ENCODE data around the gene CD48. TPM values are rescaled to one million over a fixed set of nuclear protein-coding genes. Genes with fewer than 3 reads are reported as not detected.

The CD48 gene
- total RNA-seq, 1 experiment from 2014 or later, result not detected

- ChIA-PET POLR2A (no interaction called here), CTCF (no interaction called here)
- Histone ChIP-seq H3K27me3 (replicated peaks; ENCODE audit: control insufficient read depth, insufficient read depth, low read length) (no peaks in the 10 kb centered on the region), H3K36me3 (ENCODE audit: control insufficient read depth, insufficient read depth, low read length) (no peaks in the 10 kb centered on the region), H3K4me1 (peaks cover 19% of the 10 kb centered on the region), H3K9me3 (no peaks in the 10 kb centered on the region), H3K4me3 (ENCODE audit: low read depth, low read length) (no peak overlapping the region)
- no TSS peak for BruUV-seq (replicated peaks)
- no peak overlapping the region for H3K4me3 Mint-ChIP-seq (ENCODE audit: unreplicated experiment)
- no peak for TF ChIP-seq CTCF (IDR thresholded peaks at IDR 0.05; ENCODE audit: insufficient read depth in 1 of 2, low read depth in 1 of 2, low read length in 1 of 2, severe bottlenecking in 1 of 2, unreplicated experiment in 1 of 2)
- intact Hi-C loops (cut with micrococcal nuclease; ENCODE audit: unreplicated experiment), result no loop called here
- H3K27ac Mint-ChIP-seq (ENCODE audit: unreplicated experiment), result no peak overlapping the region
- DNase-seq, result no peak
- no peaks in the 10 kb centered on the region for H3K9me3 Mint-ChIP-seq (ENCODE audit: unreplicated experiment)
- no peaks in the 10 kb centered on the region for H3K27me3 Mint-ChIP-seq (ENCODE audit: insufficient read depth, unreplicated experiment)
- peaks cover 3% of the 10 kb centered on the region for H3K4me1 Mint-ChIP-seq (ENCODE audit: low read depth, unreplicated experiment)
- no peaks in the 10 kb centered on the region for H3K36me3 Mint-ChIP-seq (ENCODE audit: insufficient read depth, unreplicated experiment)
These were observed 11.7 kb upstream of the CD48 start for GRCh38 chr1:160723332-160723731.

DNA sequence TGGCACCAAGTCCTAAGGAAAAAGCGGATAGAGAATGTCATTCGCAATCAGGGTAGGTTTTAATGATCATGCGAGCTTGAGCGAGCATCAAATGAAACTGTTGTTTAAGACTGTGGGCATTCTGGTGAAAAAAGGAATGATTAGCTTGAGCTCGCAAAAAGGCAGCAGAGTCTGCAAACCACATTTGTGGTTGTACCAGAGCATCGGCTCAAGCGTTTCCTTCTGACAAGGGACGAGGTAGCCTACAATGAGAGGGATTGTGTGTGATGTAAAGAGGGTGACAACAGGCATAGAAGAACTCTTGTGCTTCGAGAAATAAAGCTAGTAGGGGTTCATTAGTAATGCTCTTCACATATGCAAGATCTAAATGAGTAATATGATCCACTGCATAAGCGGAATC lies 11.1 kb upstream of the CD48 start:
- Histone ChIP-seq H3K9me3 (no peaks in the 10 kb centered on the region), H3K27me3 (replicated peaks; ENCODE audit: control insufficient read depth, insufficient read depth, low read length) (no peaks in the 10 kb centered on the region), H3K36me3 (ENCODE audit: control insufficient read depth, insufficient read depth, low read length) (no peaks in the 10 kb centered on the region), H3K4me3 (ENCODE audit: low read depth, low read length) (no peak overlapping the region), H3K4me1 (peaks cover 19% of the 10 kb centered on the region)
- H3K27me3 Mint-ChIP-seq (ENCODE audit: insufficient read depth, unreplicated experiment), result no peaks in the 10 kb centered on the region
- DNase-seq, result no peak
- no TSS peak for BruUV-seq (replicated peaks)
- no peaks in the 10 kb centered on the region for H3K36me3 Mint-ChIP-seq (ENCODE audit: insufficient read depth, unreplicated experiment)
- no peak overlapping the region for H3K27ac Mint-ChIP-seq (ENCODE audit: unreplicated experiment)
- no peaks in the 10 kb centered on the region for H3K9me3 Mint-ChIP-seq (ENCODE audit: unreplicated experiment)
- ChIA-PET POLR2A (no interaction called here), CTCF (no interaction called here)
- no peak overlapping the region for H3K4me3 Mint-ChIP-seq (ENCODE audit: unreplicated experiment)
- H3K4me1 Mint-ChIP-seq (ENCODE audit: low read depth, unreplicated experiment), result peaks cover 6% of the 10 kb centered on the region
- intact Hi-C loops (cut with micrococcal nuclease; ENCODE audit: unreplicated experiment), result no loop called here
- no peak for TF ChIP-seq CTCF (IDR thresholded peaks at IDR 0.05; ENCODE audit: insufficient read depth in 1 of 2, low read depth in 1 of 2, low read length in 1 of 2, severe bottlenecking in 1 of 2, unreplicated experiment in 1 of 2)

DNA sequence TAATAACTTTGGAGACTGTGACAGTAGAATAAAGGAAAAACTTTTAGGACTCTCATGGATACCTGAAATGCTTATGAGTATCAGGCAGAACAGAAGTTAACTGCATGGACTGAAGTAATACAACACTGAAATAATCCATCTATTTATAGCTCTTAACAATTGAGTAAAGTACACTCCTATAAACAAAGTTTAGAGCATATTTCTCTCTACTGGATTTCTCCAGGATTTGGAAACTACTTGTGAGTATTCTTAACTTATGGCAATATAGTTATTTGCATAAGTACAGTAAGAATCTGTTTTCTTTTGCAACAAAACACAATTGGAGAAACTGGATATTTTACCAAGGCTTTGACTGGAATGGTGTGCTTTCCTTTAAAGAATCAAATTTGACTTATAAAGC lies 9.9 kb upstream of the CD48 start:
- intact Hi-C loops (cut with micrococcal nuclease; ENCODE audit: unreplicated experiment), result no loop called here
- Histone ChIP-seq H3K4me3 (ENCODE audit: low read depth, low read length) (no peak overlapping the region), H3K36me3 (ENCODE audit: control insufficient read depth, insufficient read depth, low read length) (no peaks in the 10 kb centered on the region), H3K4me1 (peaks cover 16% of the 10 kb centered on the region), H3K9me3 (no peaks in the 10 kb centered on the region), H3K27me3 (replicated peaks; ENCODE audit: control insufficient read depth, insufficient read depth, low read length) (no peaks in the 10 kb centered on the region)
- ChIA-PET POLR2A (no interaction called here), CTCF (no interaction called here)
- Mint-ChIP-seq H3K9me3 (ENCODE audit: unreplicated experiment) (no peaks in the 10 kb centered on the region), H3K4me1 (ENCODE audit: low read depth, unreplicated experiment) (peaks cover 6% of the 10 kb centered on the region), H3K27me3 (ENCODE audit: insufficient read depth, unreplicated experiment) (no peaks in the 10 kb centered on the region), H3K27ac (ENCODE audit: unreplicated experiment) (no peak overlapping the region), H3K4me3 (ENCODE audit: unreplicated experiment) (no peak overlapping the region), H3K36me3 (ENCODE audit: insufficient read depth, unreplicated experiment) (no peaks in the 10 kb centered on the region)
- no peak for DNase-seq
- no peak for TF ChIP-seq CTCF (IDR thresholded peaks at IDR 0.05; ENCODE audit: insufficient read depth in 1 of 2, low read depth in 1 of 2, low read length in 1 of 2, severe bottlenecking in 1 of 2, unreplicated experiment in 1 of 2)
- no TSS peak for BruUV-seq (replicated peaks)
